ENCODE data around the gene SLC2A9. TPM values are rescaled to one million over a fixed set of nuclear protein-coding genes. Genes with fewer than 3 reads are reported as not detected.
A peak's percentile ranks its signal among the peaks of the same experiment; 100 is the strongest.

SLC2A9 gene
- total and polyA plus RNA-seq, 2 of the 8 experiments (the other 6 are each of a cell fraction or from before 2014, with no cell fraction given), result 0.20 to 0.26 TPM

DNA sequence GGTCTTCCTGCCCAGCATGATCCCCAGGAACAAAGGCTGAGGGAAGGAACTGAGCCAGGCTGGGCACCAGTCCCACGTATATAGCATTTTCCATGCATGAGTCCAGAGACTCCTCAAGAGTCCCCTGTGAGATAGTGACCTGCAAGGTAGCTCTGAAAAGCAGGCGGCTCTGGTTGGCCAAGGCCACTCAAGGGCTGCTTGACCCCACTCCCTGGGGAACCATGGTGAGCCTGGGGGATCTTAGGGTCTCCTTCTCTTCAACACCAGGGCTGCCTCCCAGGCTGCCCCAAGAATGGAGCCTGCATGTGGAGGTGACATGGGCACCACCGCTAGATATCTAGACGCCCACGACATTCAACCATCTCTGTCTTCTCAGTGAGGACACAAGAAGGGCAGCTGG is 79.2 kb downstream of the SLC2A9 start:
- no peaks in the 10 kb centered on the region for H3K79me1 ChIP-seq (ENCODE audit: low read depth, low read length)
- H4K8ac ChIP-seq (ENCODE audit: extremely low read depth, insufficient read depth, low read length), result no peak overlapping the region
- no peak overlapping the region for H3K14ac ChIP-seq (ENCODE audit: insufficient read length)
- H3K4me1 ChIP-seq (replicated peaks in 1 of 4; ENCODE audit: control insufficient read depth in 3 of 4, insufficient read depth in 4 of 4, low read length in 3 of 4), result peaks cover 2 to 11% (median 8%) of the 10 kb centered on the region in 4 experiments; a peak in 6 of 7 replicates
- H3K4me2 ChIP-seq (ENCODE audit: insufficient read depth in 1 of 2, low read depth in 2 of 2, low read length in 2 of 2), result no peak overlapping the region
- ChIA-PET CTCF (ENCODE audit: partially characterized antibody) (interaction anchor here (1.4 kb wide), 1 partner anchor 72 kb away, joined by 5 read pairs; no protein-coding TSS in a partner anchor), POLR2A (ENCODE audit: partially characterized antibody) (no interaction called here)
- no peaks in the 10 kb centered on the region for H3K9me3 ChIP-seq (ENCODE audit: insufficient read depth in 2 of 2, low read depth in 1 of 2, low read length in 1 of 2)
- no peak overlapping the region for H3K4me3 ChIP-seq (ENCODE audit: extremely low read depth in 1 of 4, insufficient read depth in 2 of 4, low read depth in 3 of 4, low read length in 4 of 4)
- WGBS, 2 experiments (ENCODE audit: extremely low coverage in 1 of 2, insufficient coverage in 1 of 2, insufficient read length in 1 of 2, insufficient replicate concordance in 2 of 2, low coverage in 1 of 2, low lambda C conversion rate in 2 of 2, missing lambda C conversion rate in 1 of 2), result 96% methylated on average over 5 of the region's 5 CpGs; no CpG with 5 or more reads in 1 of the 2 experiments
- H4K20me1 ChIP-seq (replicated peaks in 1 of 2; ENCODE audit: control insufficient read depth in 1 of 2, insufficient read depth in 2 of 2, low read length in 2 of 2), result no peaks in the 10 kb centered on the region
- H3K9ac ChIP-seq (replicated peaks in 1 of 4; ENCODE audit: extremely low read depth in 1 of 4, low read depth in 3 of 4, low read length in 3 of 4), result no peak overlapping the region
- DNase-seq (ENCODE audit: low read depth in 1 of 2, low spot score in 2 of 2) (no peak), FAIRE-seq (no peak)
- no peak overlapping the region for H3K4ac ChIP-seq (replicated peaks; ENCODE audit: insufficient read length, low read depth, low read length)
- H3K27ac ChIP-seq (ENCODE audit: low read depth, low read length), result no peak overlapping the region
- no peaks in the 10 kb centered on the region for H3K23me2 ChIP-seq (ENCODE audit: low read depth, low read length)
- no peak overlapping the region for H2AK5ac ChIP-seq (ENCODE audit: low read depth, low read length)
- H3K23ac ChIP-seq (ENCODE audit: insufficient read length), result no peak overlapping the region
- 0 out of 2 replicates have a peak overlapping the region, but pooled peaks have one; percentile 50 for H2BK12ac ChIP-seq (ENCODE audit: low read depth, low read length)
- H3K56ac ChIP-seq (replicated peaks; ENCODE audit: insufficient read length, low read depth, low read length), result no peak overlapping the region
- H4K91ac ChIP-seq (replicated peaks; ENCODE audit: insufficient read length, low read length), result no peak overlapping the region
- H2AFZ ChIP-seq (ENCODE audit: low read length), result no peak overlapping the region
- H2BK5ac ChIP-seq (ENCODE audit: low read depth, low read length), result no peak overlapping the region
- no peak overlapping the region for H2BK120ac ChIP-seq (replicated peaks; ENCODE audit: low read depth, low read length)
- no peak overlapping the region for H3K18ac ChIP-seq (ENCODE audit: extremely low read depth, low read length)
- H2BK15ac ChIP-seq (ENCODE audit: low read length), result no peak overlapping the region
- TF ChIP-seq SUZ12 (IDR thresholded peaks at IDR 0.05; ENCODE audit: low read length), result no peak
- TF ChIP-seq ZNF274 (IDR thresholded peaks at IDR 0.05; ENCODE audit: borderline replicate concordance, extremely low read depth, low read length), result no peak
- no peak for TF ChIP-seq SP2 (IDR thresholded peaks at IDR 0.05; ENCODE audit: low read length)
- no peak for TF ChIP-seq EGR1 (IDR thresholded peaks at IDR 0.05; ENCODE audit: borderline replicate concordance, low read depth, low read length)
- no peak for TF ChIP-seq GABPA (IDR thresholded peaks at IDR 0.05; ENCODE audit: borderline replicate concordance, insufficient read depth, low read length)
- TF ChIP-seq FOSL1 (IDR thresholded peaks at IDR 0.05; ENCODE audit: insufficient read depth, low read depth, low read length), result no peak
- no peaks in the 10 kb centered on the region for H3K27me3 ChIP-seq (replicated peaks in 1 of 4; ENCODE audit: control insufficient read depth in 3 of 4, extremely low read depth in 1 of 4, insufficient read depth in 3 of 4, low read length in 3 of 4)
- no peak overlapping the region for H4K5ac ChIP-seq (ENCODE audit: insufficient read length, low read depth, low read length)
- H3K79me2 ChIP-seq (ENCODE audit: control insufficient read depth in 1 of 2, insufficient read depth in 2 of 2, low read length in 2 of 2), result no peaks in the 10 kb centered on the region
- H3K36me3 ChIP-seq (ENCODE audit: control insufficient read depth in 2 of 4, insufficient read depth in 4 of 4, low read length in 3 of 4), result no peaks in the 10 kb centered on the region
- no peak overlapping the region for H2BK20ac ChIP-seq (ENCODE audit: low read length)
